ENCODE measurements around the gene BMAL1.

The BMAL1 gene

DNA sequence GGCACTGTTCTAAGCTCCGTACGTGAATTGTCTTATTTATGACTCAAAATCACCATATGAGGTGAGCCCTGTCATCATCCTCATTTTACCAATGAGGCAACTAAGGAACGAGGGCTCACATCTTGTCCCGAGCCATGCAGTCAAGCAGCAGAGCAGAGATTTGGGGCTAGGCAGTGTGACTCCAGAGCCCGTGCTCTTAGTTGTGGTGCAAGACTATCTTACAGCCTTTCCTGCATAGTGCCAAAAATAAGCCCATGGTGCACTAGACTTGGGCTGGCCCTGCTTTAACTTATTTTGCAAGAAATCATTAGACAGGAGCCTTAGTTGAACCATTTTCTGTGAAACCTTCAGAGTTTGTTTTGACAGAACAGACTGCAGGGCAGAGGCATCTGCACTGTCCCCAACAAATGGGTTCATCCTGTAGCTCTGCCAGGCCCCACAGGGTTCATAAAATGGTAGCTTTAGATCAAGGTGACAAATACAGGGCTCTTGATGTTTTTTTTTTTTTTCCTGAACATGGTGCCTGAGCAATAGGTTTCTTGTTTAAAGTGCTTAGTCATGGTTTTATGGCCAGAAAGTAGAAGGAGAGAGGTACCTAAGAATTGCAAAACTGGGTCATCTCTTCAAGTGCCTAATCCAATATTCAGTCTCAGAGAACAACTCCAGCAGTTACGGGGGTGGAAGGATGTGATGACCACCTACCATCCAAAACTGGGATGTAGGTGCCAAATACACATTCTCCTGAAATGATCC, 56.6 kb downstream of the BMAL1 start:
- in situ Hi-C loops (cut with MboI; ENCODE audit: low pct_unique_long_range_greater_than_20kb, low sequenced_read_pairs), result loop anchor here (25.0 kb wide), 1 partner anchor 372 kb away; no protein-coding TSS in a partner anchor
- no peak for DNase-seq

- DNase-seq, result peak; percentile 85
- in situ Hi-C loops (cut with MboI; ENCODE audit: low pct_unique_long_range_greater_than_20kb, low sequenced_read_pairs), result loop anchor here (25.0 kb wide), 1 partner anchor 373 kb away; no protein-coding TSS in a partner anchor
Measured at GRCh38 chr11:13335319-13335718, 57.7 kb downstream of the BMAL1 start.

DNA sequence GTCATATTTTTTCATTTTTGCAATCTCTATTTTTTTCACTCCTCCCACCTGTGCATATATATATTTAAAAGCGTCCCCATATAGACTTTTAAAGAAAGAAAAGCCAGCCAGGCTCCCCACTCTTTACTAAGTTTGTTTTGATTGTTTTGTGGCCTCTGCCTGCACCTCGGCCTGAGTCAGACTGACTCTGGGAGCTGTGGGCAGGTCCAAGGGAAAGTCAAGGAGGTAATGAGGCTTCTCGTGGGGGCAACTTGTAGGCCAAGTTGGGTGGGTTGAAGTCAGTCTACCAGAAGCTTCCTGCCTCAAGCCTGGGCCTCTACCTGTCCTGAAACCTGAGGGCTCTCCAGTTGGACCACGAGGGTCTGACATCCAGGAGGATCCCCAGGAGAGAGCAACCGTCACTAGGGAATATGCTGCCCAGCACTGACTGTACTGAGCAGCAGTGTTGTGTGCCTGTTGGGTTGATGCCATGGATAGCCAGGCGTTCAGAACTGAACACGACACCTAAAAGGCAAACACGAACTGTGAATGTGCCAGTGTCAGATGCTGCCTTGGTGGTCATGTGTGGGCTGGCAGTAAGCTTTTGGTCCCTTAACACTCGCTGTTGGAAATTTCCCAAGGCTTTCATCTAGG, 58.8 kb downstream of the BMAL1 start:
- DNase-seq, result no peak
- in situ Hi-C loops (cut with MboI; ENCODE audit: low pct_unique_long_range_greater_than_20kb, low sequenced_read_pairs), result loop anchor here (25.0 kb wide), 1 partner anchor 374 kb away; no protein-coding TSS in a partner anchor

- in situ Hi-C loops (cut with MboI; ENCODE audit: low pct_unique_long_range_greater_than_20kb, low sequenced_read_pairs), result loop anchor here (25.0 kb wide), 1 partner anchor 376 kb away; no protein-coding TSS in a partner anchor
- DNase-seq, result no peak
Measured at GRCh38 chr11:13338019-13338426, 60.4 kb downstream of the BMAL1 start.

- DNase-seq, result no peak
- in situ Hi-C loops (cut with MboI; ENCODE audit: low pct_unique_long_range_greater_than_20kb, low sequenced_read_pairs), result loop anchor here (25.0 kb wide), 1 partner anchor 376 kb away; no protein-coding TSS in a partner anchor
Measured at GRCh38 chr11:13338427-13339069, 61.0 kb downstream of the BMAL1 start.

DNA sequence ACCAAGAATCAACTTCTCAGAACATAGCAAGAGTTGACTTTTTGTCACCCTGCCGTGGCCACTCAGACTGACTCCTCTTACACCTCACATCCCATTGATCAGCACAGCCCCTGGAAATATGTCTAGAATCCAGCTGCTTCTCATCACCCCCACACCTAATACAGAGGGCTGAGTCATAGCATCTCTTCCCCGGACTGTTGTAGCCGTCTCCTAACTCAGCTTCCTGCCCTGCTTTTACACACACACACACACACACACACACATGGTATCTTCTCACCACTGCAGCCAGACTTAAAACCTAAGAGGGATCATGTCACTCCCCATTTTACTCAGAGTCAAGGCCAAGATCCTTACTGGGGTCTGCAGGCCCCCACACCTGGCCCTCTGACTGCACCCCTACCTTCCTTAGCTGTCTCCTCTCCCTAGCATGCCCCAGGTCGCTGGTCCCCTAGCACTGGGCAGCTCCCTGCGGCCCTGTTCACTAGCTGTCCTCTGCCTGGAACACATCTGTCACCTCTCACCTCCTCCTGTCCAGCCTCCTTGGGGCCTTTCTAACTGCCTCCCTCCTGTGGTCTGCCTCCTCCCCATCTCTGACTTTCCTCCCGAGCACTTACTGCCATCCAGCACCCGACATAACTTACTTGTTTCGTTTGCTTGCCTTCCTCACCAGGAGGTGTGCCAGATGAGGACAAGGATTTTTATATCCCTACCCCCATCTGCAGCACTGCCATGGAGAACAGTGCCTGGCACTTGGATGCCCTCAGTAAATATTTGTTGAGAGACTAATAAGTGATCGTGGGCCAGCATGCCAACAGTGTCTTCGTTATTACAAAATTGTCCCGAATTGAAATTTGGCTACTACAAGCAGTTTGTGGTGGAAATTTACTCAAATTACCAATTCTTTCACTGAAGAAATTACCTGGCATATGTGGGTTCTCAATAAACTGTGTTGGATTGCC, 61.9 kb downstream of the BMAL1 start:
- DNase-seq, result no peak
- in situ Hi-C loops (cut with MboI; ENCODE audit: low pct_unique_long_range_greater_than_20kb, low sequenced_read_pairs), result loop anchor here (25.0 kb wide), 1 partner anchor 377 kb away; no protein-coding TSS in a partner anchor

GRCh38 chr11:13341026-13341425, 63.4 kb downstream of the BMAL1 start:
- DNase-seq, result no peak
- in situ Hi-C loops (cut with MboI; ENCODE audit: low pct_unique_long_range_greater_than_20kb, low sequenced_read_pairs), result loop anchor here (25.0 kb wide), 1 partner anchor 379 kb away; no protein-coding TSS in a partner anchor

DNA sequence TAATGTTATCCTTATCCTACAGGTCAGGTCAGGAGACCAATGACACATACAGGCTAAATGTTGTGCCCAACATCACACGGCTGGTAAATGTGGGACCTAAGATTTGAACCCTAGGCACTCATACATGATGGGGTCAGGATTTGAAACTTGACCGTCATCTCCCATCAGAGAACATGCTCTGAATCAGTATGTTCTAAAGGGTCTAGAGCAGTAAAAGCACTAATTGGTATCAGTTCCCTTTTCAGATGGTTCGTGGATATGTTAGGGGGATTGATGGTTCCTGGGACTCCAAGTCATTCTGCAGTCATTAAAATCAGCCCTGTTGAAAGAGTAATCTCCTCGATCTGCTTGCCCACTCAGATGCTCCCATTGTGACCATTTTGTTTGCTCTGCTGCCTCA, 65.5 kb downstream of the BMAL1 start:
- in situ Hi-C loops (cut with MboI; ENCODE audit: low pct_unique_long_range_greater_than_20kb, low sequenced_read_pairs), result loop anchor here (25.0 kb wide), 1 partner anchor 381 kb away; no protein-coding TSS in a partner anchor

DNA sequence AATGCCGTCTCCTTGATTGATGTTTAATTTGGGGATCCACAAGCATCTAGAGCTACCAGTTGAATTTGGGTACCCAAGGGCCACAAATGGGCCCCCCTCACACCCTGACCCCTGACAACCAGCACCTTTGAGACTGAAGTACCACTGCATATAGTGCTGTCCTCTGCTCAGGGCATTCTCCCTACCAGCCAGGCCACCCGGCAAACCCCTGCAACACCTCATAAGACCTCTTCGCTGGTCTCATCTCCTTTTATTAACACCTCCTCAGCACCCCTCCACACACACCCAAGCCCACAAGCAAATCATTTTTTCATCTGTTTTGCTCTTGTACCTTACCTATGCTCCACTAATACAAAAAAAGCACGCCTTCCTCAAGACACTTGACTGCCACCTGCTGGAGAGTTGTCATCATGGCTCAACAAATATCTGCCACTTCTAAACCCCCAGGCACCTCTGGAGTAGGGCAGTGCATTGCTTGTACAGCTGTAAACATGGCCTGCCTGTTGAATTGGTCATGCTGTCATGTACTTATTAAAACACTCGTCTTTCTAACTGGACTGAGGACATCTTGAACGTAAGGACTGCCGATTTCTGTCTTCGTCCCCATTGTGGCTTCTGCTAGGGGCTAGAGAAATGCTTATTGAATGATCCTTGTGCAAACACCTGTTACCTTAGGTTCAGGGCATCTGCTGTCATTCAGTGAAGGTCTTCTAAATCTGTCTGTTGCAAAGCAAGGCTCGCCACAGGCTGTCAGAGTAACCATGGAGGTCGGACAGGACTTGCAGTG, 66.5 kb downstream of the BMAL1 start:
- in situ Hi-C loops (cut with MboI; ENCODE audit: low pct_unique_long_range_greater_than_20kb, low sequenced_read_pairs), result loop anchor here (25.0 kb wide), 1 partner anchor 382 kb away; no protein-coding TSS in a partner anchor
- DNase-seq, result peak; percentile 87

More for the DNA sequence above, 65.5 kb downstream of the BMAL1 start:
- no peak for DNase-seq

GRCh38 chr11:13344818-13345217, 67.2 kb downstream of the BMAL1 start:
- in situ Hi-C loops (cut with MboI; ENCODE audit: low pct_unique_long_range_greater_than_20kb, low sequenced_read_pairs), result loop anchor here (25.0 kb wide), 1 partner anchor 383 kb away; no protein-coding TSS in a partner anchor
- no peak for DNase-seq

GRCh38 chr11:13346470-13346869, 68.9 kb downstream of the BMAL1 start:
- no peak for DNase-seq
- in situ Hi-C loops (cut with MboI; ENCODE audit: low pct_unique_long_range_greater_than_20kb, low sequenced_read_pairs), result loop anchor here (25.0 kb wide), 1 partner anchor 384 kb away; no protein-coding TSS in a partner anchor

- in situ Hi-C loops (cut with MboI; ENCODE audit: low pct_unique_long_range_greater_than_20kb, low sequenced_read_pairs), result loop anchor here (25.0 kb wide), 1 partner anchor 386 kb away; no protein-coding TSS in a partner anchor
- no peak for DNase-seq
Measured at GRCh38 chr11:13347901-13348300, 70.3 kb downstream of the BMAL1 start.

DNA sequence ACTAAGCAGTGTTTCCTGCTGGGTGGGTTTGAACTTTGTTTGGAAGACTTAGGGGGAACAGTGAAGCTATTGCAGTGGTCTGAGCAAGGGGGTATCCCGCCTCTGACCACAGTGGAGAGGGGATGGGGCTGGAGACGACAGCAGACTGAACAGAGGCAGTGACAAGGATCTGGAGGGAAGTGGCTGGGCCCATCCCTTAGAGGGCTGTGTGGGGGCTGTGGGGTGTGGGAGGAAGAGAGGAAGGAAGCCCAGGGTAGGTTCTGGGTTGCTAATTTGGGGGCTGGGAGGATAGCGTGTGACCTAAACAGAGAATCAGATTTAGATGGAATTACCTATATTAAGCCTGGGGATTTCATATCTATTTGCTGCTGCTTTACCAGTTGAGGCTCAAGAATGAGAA, 70.7 kb downstream of the BMAL1 start:
- in situ Hi-C loops (cut with MboI; ENCODE audit: low pct_unique_long_range_greater_than_20kb, low sequenced_read_pairs), result loop anchor here (25.0 kb wide), 1 partner anchor 386 kb away; no protein-coding TSS in a partner anchor
- peak; percentile 48 for DNase-seq

DNA sequence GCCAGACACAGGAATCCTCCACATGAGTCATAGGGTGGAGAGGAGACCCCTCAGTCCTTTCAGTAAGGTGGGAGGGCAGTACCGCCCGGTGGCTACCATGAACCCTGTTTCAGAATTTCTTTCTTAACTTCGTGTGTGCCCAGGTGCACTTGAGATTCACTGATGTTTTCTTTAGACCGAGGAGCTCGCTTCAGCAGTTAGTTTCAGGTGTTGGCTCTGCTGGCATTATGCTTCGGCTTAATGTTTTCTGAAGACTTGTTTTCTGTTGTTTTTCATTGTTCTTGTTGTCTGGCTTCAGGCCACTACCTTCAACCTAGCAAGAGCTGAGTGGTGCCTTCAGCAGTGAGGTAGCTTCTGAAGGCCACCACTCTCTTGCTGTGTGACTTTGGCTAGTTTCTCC, 71.5 kb downstream of the BMAL1 start:
- in situ Hi-C loops (cut with MboI; ENCODE audit: low pct_unique_long_range_greater_than_20kb, low sequenced_read_pairs), result loop anchor here (25.0 kb wide), 1 partner anchor 387 kb away; no protein-coding TSS in a partner anchor
- no peak for DNase-seq

- in situ Hi-C loops (cut with MboI; ENCODE audit: low pct_unique_long_range_greater_than_20kb, low sequenced_read_pairs), result loop anchor here (25.0 kb wide), 1 partner anchor 387 kb away; no protein-coding TSS in a partner anchor
- no peak for DNase-seq
Measured at GRCh38 chr11:13349581-13349980, 72.0 kb downstream of the BMAL1 start.

- in situ Hi-C loops (cut with MboI; ENCODE audit: low pct_unique_long_range_greater_than_20kb, low sequenced_read_pairs), result no loop called here
- no peak for DNase-seq
Measured at GRCh38 chr11:13352711-13353110, 75.1 kb downstream of the BMAL1 start.

- peak; percentile 54 for DNase-seq
- in situ Hi-C loops (cut with MboI; ENCODE audit: low pct_unique_long_range_greater_than_20kb, low sequenced_read_pairs), result no loop called here
Measured at GRCh38 chr11:13354335-13354734, 76.7 kb downstream of the BMAL1 start.

Data from KBM-7 (cell line).